Measurements from ENCODE around the gene MYRF.
A peak's percentile ranks its signal among the peaks of the same experiment; 100 is the strongest.

The MYRF gene

GRCh38 chr11:61733120-61733978, 19.1 kb upstream of the MYRF start (continued):
- TF ChIP-seq ZNF768 (tag by site-specific recombination; IDR thresholded peaks at IDR 0.05) (no peak), KLF10 (tag by site-specific recombination; IDR thresholded peaks at IDR 0.05) (no peak), SALL2 (tag by site-specific recombination; IDR thresholded peaks at IDR 0.05; ENCODE audit: borderline replicate concordance) (no peak), ZNF426 (tag by site-specific recombination; IDR thresholded peaks at IDR 0.05) (no peak), ZSCAN30 (tag by site-specific recombination; IDR thresholded peaks at IDR 0.05) (peak; percentile 72), ZNF747 (tag by site-specific recombination; IDR thresholded peaks at IDR 0.05) (no peak), ZNF132 (tag by site-specific recombination; IDR thresholded peaks at IDR 0.05; ENCODE audit: borderline replicate concordance) (no peak), ZNF140 (tag by site-specific recombination; IDR thresholded peaks at IDR 0.05) (no peak), GFI1B (tag by site-specific recombination; IDR thresholded peaks at IDR 0.05) (0 out of 2 replicates have a peak, but pooled peaks have one; percentile 63), RBAK (tag by site-specific recombination; IDR thresholded peaks at IDR 0.05) (no peak), SP3 (tag by site-specific recombination; IDR thresholded peaks at IDR 0.05) (no peak), ZBTB20 (tag by site-specific recombination; IDR thresholded peaks at IDR 0.05) (no peak), ZNF76 (tag by site-specific recombination; IDR thresholded peaks at IDR 0.05; ENCODE audit: borderline replicate concordance, low read depth) (no peak), ZNF704 (tag by site-specific recombination; IDR thresholded peaks at IDR 0.05) (no peak), ZNF175 (tag by site-specific recombination; IDR thresholded peaks at IDR 0.05) (no peak)

- H3K4me3 ChIP-seq (ENCODE audit: low read depth, low read length): no peak overlapping the region
- ChIA-PET POLR2A (no interaction called here), CTCF (interaction anchor here (0.7 to 3.9 kb wide), 5 partner anchors 13 to 182 kb away, joined by 3 to 42 read pairs (median 5); no protein-coding TSS in a partner anchor)
- H3K9me3 ChIP-seq (ENCODE audit: control insufficient read depth, insufficient read depth, low read depth, low read length): no peaks in the 10 kb centered on the region
- no peaks in the 10 kb centered on the region for H3K4me1 ChIP-seq (ENCODE audit: control insufficient read depth, insufficient read depth, low read length)
- TF ChIP-seq ZNF558 (tag by site-specific recombination; IDR thresholded peaks at IDR 0.05): no peak
- TF ChIP-seq ZNF610 (tag by site-specific recombination; IDR thresholded peaks at IDR 0.05; ENCODE audit: borderline replicate concordance): no peak
- TF ChIP-seq ZNF600 (tag by site-specific recombination; IDR thresholded peaks at IDR 0.05): no peak
- no peak for TF ChIP-seq PRDM4 (tag by site-specific recombination; IDR thresholded peaks at IDR 0.05)
- TF ChIP-seq HOXA7 (CRISPR knock-in tag; IDR thresholded peaks at IDR 0.05; ENCODE audit: borderline replicate concordance): no peak
- no peak for TF ChIP-seq ZSCAN4 (tag by site-specific recombination; IDR thresholded peaks at IDR 0.05)
- no peak for TF ChIP-seq ZNF184 (tag by site-specific recombination; IDR thresholded peaks at IDR 0.05)
- no peak for TF ChIP-seq ZFP69B (tag by site-specific recombination; IDR thresholded peaks at IDR 0.05)
- TF ChIP-seq ZNF350 (tag by site-specific recombination; IDR thresholded peaks at IDR 0.05): no peak
- no peak for TF ChIP-seq PATZ1 (tag by site-specific recombination; IDR thresholded peaks at IDR 0.05)
- no peak for TF ChIP-seq YY2 (tag by site-specific recombination; IDR thresholded peaks at IDR 0.05)
- TF ChIP-seq KLF16 (tag by site-specific recombination; IDR thresholded peaks at IDR 0.05): no peak
- TF ChIP-seq ZNF48 (tag by site-specific recombination; IDR thresholded peaks at IDR 0.05): no peak
- TF ChIP-seq ZNF768 (tag by site-specific recombination; IDR thresholded peaks at IDR 0.05): no peak
- no peak for TF ChIP-seq PRDM1 (tag by site-specific recombination; IDR thresholded peaks at IDR 0.05)
- no peak for TF ChIP-seq MZF1 (tag by site-specific recombination; IDR thresholded peaks at IDR 0.05; ENCODE audit: borderline replicate concordance)
- no peak for TF ChIP-seq ZNF16 (tag by site-specific recombination; IDR thresholded peaks at IDR 0.05; ENCODE audit: low read depth)
- peaks cover 0 to 44% of the 10 kb centered on the region in 2 experiments; a peak in 1 of 3 replicates for H3K36me3 ChIP-seq (ENCODE audit: control insufficient read depth in 2 of 2, insufficient read depth in 1 of 2, low read length in 2 of 2)
- H3K27ac ChIP-seq (ENCODE audit: extremely low read depth, low read depth, low read length): no peak overlapping the region
Observed at GRCh38 chr11:61734767-61735166, 17.7 kb upstream of the MYRF start.
